SH-SY5Y (cell line): ENCODE measurements around the gene CCDC74A.

Experiments used
- GATA2 ChIP-seq: IDR thresholded peaks from 2 replicates; pipeline ENCODE4 v1.6.1; 2011; ENCODE audit warnings: mild to moderate bottlenecking, low read depth, low read length
- GATA3 ChIP-seq: IDR thresholded peaks from 2 replicates; pipeline ENCODE4 v1.6.1; 2011; ENCODE audit warnings: low read depth, mild to moderate bottlenecking, low read length, moderate library complexity

Gene CCDC74A

GRCh38 chr2:131532723-131533608 is 5.3 kb downstream of the CCDC74A start:
- TF ChIP-seq GATA2: peak; percentile 46

- TF ChIP-seq GATA3: no peak
- TF ChIP-seq GATA2: no peak
These were observed 7.8 kb downstream of the CCDC74A start for GRCh38 chr2:131535526-131535925.

DNA sequence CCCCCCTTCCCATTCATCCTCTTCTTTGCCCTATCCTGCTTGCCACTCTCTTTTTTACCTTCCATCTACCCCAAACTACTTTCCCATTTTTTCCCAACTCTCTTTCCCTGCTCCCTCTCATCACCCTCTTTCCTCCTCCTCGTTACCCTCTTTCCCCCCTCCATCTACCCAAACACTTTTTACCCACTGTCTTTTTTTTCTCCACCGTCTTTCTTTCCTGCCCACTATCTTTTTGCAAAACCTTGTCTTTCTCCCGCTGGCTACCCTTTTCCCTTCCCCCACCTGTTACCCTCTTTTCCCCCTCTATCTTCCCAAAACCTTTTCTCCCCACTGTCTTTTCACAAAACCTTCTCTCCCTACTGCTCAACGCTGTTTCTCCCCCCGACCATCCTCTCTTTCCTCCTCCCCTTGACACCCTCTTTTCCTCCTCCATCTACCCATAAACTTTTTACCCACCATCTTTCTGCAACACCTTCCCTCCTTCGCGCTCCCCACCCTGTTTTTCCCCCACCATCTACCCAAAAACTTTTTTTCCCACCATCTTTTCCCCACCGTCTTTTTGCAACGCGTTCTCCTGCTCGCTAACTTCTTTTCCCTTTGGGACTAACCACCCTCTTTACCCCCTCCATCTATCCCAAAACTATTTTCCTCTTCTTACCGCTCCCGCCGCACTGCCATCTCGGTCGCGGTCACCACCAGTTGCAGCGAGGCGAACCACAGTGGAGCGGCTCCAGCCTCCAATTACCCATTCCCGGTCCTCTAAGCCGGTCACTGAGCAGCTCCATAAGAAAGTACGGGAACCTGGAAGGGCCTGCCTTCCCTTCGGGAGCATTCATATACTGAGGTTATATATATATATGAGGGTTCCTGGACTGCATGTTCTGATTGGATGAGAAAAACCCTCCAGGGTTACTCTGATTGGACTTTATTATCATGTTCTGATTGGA is 15.0 kb downstream of the CCDC74A start:
- TF ChIP-seq GATA2 (no peak), GATA3 (no peak)

DNA sequence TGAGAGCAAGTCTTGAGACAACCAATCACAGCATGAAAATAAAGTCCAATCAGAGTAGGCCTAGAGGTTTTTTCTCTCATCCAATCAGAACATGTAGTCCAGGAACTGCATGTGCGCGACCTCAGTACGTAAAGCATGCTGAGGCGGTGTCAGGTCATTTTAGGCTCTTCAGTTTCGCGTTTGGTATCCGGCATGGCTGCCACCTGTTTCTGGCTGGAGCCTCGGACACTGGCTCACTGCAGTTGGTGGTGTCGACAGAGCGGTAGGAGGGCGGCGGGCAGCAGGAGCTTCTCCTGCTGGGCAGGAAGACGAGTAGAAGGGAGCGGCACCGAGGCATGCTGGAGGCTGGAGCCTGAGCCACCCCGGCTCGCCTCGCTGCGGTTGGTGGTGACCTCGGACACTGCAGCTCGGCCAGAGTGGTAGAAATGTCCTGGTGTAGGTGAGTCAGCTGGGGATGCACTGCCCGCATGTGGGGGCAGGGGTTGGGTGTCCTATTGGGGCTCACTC is 15.8 kb downstream of the CCDC74A start:
- no peak for TF ChIP-seq GATA2
- TF ChIP-seq GATA3: no peak

- TF ChIP-seq GATA3 (no peak), GATA2 (no peak)
These were observed 25.2 kb downstream of the CCDC74A start for GRCh38 chr2:131552871-131553270.

DNA sequence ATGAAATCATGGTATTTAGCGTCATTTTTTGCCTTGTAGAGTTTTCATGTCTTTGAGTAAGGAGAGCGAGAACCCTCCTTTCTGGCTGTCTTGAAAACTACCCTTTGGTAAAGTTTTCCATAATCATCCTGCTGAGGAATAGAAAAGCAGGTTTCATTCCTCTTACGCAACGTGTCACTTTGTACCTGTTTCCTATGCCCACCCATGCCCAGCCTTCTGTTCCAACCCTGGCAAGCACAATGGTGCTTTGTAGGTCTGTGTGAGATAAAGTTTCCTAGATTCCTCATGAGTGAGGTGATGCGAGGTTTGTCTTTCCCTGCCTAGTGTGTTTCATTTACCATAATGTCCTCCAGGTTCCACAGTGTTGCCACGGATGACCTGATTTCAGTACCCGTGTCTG is 29.3 kb downstream of the CCDC74A start:
- TF ChIP-seq GATA3: no peak
- no peak for TF ChIP-seq GATA2

DNA sequence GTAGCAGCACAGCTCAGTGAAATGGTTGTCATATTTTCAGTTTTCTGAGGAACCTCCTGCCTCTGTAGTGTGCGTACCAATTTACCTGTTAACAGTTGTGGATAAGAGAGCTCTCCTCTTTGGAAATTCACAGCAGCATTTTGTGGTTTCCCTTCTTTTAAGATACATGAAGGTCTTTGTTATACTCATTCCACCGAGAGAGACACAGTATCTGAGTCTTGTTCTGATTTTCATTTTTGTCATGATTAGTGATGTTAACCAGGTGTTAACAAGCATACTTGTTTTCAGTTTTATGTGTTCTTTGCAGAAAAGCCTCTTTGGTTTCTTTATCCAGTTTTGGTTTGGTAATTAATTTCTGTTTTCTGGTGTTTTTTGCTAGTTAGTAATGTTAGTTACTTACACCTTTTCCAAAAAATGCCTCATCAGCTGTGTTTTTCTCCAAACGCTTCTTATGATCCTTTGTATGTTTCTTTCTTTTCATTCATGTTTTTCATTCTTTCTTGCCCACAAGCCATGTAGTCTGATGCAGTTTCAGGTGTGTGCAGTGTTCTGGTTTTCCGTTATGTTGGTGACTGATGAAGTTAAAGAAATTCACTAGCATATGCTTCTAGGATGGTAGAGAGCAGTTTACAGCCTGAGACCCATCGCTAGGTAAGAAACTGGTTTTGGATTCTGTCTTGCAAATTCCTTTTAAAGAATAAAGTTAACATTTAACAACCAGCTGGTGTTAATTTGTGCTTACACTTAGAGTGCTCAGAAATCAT is 30.1 kb downstream of the CCDC74A start:
- TF ChIP-seq GATA2 (no peak), GATA3 (no peak)

- TF ChIP-seq GATA3: no peak
- no peak for TF ChIP-seq GATA2
These were observed 38.7 kb downstream of the CCDC74A start for GRCh38 chr2:131566371-131566770.

DNA sequence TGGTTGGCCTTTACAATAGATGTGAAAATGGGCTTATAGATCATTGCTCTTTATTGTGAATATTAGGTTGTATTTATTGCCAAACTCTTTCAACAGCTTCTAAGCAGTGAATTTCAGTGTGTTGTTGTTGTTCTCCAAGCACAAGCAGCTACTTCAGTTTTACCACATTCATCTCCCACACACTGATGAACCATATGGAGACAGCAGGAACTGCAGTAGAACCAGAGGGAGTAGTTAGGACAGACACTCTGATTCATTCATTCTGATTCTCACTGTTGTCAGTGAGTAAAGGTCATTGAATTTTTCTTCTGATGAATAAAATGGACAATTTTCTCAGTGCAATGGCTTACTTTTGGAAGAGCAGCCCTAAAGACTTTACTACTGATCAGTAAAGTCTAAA is 40.2 kb downstream of the CCDC74A start:
- no peak for TF ChIP-seq GATA2
- TF ChIP-seq GATA3: no peak

- TF ChIP-seq GATA3 (no peak), GATA2 (no peak)
These were observed 44.5 kb downstream of the CCDC74A start for GRCh38 chr2:131572175-131572574.

GRCh38 chr2:131577812-131578211 is 50.1 kb downstream of the CCDC74A start:
- TF ChIP-seq GATA2 (no peak), GATA3 (no peak)

DNA sequence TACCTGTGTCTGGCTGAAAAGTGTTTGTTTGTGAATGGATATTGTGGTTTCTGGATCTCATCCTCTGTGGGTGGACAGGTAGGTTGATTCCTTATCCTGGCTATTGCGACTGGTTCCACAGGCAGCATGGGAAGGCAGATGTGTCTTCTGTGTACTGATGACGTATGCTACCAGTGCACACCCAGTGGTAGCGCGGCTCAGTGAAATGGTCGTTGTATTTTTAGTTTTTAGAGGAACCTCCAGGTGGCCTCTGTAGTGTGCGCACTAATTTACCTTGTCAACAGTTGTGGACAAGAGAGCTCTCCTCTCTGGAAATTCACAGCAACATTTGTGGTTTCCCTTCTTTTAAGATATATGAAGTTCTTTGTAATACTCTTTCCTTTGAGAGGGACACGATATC is 52.5 kb downstream of the CCDC74A start:
- TF ChIP-seq GATA2: no peak
- no peak for TF ChIP-seq GATA3
